Neural cell (in vitro differentiated cells): ENCODE data around the gene ERMN.

Experiments used
- POLR2AphosphoS5 ChIP-seq: IDR thresholded peaks from 2 replicates; pipeline ENCODE4 v1.6.1; 2012
- TF ChIP-seq, protein P1 (sequence below): IDR thresholded peaks from 2 replicates; pipeline ENCODE4 v1.6.1; 2012; ENCODE audit warnings: borderline replicate concordance
- TF ChIP-seq, protein P2 (sequence below): fragments of 450-650 bp; IDR thresholded peaks from 2 replicates; pipeline ENCODE4 v1.5.1; 2014; ENCODE audit warnings: antibody characterized with exemption, mild to moderate bottlenecking, moderate library complexity; ENCODE audit not compliant: poor library complexity, severe bottlenecking

DNA sequence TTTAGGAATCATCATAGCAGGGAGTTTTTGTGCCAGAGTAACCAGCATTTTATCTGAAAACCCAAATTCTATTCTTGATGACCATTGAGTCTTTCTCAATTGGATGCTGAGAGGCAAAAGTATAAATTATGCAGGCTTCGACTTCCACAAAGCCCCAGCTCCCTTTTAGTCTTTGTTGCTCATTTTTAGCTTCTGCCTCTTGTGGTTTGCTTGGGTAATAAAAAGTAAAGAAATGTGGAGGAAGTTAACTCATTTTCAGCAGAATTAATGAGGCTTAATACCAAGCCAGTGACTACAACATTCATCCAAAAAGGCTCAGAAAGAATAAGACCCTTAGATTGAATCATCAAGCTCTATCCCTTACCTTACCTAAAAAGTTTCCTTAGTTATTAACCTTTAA, 18.6 kb downstream of the ERMN start:
- TF ChIP-seq, protein P1, sequence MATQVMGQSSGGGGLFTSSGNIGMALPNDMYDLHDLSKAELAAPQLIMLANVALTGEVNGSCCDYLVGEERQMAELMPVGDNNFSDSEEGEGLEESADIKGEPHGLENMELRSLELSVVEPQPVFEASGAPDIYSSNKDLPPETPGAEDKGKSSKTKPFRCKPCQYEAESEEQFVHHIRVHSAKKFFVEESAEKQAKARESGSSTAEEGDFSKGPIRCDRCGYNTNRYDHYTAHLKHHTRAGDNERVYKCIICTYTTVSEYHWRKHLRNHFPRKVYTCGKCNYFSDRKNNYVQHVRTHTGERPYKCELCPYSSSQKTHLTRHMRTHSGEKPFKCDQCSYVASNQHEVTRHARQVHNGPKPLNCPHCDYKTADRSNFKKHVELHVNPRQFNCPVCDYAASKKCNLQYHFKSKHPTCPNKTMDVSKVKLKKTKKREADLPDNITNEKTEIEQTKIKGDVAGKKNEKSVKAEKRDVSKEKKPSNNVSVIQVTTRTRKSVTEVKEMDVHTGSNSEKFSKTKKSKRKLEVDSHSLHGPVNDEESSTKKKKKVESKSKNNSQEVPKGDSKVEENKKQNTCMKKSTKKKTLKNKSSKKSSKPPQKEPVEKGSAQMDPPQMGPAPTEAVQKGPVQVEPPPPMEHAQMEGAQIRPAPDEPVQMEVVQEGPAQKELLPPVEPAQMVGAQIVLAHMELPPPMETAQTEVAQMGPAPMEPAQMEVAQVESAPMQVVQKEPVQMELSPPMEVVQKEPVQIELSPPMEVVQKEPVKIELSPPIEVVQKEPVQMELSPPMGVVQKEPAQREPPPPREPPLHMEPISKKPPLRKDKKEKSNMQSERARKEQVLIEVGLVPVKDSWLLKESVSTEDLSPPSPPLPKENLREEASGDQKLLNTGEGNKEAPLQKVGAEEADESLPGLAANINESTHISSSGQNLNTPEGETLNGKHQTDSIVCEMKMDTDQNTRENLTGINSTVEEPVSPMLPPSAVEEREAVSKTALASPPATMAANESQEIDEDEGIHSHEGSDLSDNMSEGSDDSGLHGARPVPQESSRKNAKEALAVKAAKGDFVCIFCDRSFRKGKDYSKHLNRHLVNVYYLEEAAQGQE = no peak
- TF ChIP-seq, protein P2, sequence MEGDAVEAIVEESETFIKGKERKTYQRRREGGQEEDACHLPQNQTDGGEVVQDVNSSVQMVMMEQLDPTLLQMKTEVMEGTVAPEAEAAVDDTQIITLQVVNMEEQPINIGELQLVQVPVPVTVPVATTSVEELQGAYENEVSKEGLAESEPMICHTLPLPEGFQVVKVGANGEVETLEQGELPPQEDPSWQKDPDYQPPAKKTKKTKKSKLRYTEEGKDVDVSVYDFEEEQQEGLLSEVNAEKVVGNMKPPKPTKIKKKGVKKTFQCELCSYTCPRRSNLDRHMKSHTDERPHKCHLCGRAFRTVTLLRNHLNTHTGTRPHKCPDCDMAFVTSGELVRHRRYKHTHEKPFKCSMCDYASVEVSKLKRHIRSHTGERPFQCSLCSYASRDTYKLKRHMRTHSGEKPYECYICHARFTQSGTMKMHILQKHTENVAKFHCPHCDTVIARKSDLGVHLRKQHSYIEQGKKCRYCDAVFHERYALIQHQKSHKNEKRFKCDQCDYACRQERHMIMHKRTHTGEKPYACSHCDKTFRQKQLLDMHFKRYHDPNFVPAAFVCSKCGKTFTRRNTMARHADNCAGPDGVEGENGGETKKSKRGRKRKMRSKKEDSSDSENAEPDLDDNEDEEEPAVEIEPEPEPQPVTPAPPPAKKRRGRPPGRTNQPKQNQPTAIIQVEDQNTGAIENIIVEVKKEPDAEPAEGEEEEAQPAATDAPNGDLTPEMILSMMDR = peak; percentile 18
- TF ChIP-seq POLR2AphosphoS5 = no peak
